ENCODE measurements around the gene ALDOB.

The ALDOB gene

DNA sequence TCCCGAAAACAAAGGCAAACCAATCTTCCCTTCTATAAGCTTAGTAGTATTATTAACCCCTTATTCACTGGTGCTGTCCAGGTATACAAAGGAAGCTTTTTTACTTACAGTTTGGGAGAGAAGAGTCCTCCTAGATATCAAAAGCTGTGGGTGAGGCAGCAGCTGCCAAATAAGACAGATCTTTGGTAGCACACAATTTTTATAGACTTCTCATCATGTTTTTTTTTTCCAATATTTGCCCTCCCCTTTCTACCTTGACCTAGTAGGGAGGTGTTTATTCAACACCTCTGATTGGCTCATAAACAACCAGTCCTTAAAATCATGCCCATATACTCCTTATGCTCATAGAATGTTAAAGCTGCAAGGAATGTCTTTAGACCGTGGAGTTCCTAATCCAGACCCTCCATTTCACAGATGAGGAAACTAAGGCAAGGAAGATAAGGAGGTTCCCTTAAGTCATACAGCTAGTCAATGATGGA lies at the start of gene ALDOB:
Gene ALDOB (minus strand): TSS at position 174 of the 479 bp plus-strand sequence. CDS start 4,887 bp downstream, outside the sequence.
- no peak for DNase-seq

DNA sequence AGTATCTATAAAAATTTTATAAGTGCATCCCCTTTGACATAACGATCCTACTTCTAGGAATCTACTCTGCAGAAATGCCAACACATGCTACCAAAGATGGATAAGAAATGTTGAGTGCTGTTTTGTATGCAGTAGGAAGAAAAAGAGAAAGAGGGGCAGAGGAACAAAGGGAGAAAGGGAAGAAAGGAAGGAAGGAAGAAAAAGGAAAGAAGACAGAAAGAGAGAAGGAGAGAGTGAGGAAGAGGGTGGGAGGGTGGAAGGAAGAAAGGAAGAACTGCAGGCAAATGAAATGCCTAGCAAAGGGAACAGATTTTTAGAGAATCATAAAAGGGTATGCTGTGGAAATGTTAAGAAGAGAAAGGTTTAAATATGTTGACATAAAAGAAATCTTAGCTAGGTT lies 48.5 kb upstream of the ALDOB start:
- no peak for DNase-seq

DNA sequence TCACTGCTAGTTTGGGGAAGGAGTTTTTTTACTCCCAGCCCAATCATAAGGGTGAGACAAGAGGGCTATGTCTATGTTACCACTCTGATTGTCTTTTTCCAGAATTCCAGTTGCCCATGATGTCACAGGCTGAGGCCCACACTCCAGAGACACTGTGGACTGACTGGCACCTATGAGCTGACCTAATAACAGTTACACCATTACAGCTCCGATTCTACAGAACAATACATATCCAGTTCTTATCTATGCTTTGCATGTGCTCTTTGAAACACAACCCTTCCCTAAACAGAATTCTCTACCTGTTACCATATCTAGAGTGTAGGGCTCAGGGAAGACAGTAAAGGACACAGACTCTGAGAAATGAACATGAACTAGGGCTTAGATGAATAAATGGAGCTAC lies 45.7 kb upstream of the ALDOB start:
- DNase-seq: no peak

DNA sequence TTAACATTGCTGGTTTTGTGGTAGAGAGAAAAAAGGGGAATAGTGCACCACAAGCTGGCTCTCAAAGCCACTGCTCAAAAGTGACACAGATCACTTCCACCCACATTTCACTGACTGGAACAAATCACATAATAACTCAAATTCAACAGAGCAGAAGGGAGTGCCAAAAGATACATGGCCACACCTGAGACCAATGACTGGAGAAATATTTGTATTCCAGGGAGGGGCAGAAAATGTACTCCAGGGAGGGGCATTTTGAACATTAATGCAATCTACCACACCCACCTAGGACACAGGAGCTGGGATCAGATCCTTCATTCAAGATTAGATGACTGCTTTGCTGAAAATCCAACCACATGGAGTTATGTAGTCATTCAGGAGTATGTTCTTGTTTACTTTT lies 44.8 kb upstream of the ALDOB start:
- DNase-seq: no peak

DNA sequence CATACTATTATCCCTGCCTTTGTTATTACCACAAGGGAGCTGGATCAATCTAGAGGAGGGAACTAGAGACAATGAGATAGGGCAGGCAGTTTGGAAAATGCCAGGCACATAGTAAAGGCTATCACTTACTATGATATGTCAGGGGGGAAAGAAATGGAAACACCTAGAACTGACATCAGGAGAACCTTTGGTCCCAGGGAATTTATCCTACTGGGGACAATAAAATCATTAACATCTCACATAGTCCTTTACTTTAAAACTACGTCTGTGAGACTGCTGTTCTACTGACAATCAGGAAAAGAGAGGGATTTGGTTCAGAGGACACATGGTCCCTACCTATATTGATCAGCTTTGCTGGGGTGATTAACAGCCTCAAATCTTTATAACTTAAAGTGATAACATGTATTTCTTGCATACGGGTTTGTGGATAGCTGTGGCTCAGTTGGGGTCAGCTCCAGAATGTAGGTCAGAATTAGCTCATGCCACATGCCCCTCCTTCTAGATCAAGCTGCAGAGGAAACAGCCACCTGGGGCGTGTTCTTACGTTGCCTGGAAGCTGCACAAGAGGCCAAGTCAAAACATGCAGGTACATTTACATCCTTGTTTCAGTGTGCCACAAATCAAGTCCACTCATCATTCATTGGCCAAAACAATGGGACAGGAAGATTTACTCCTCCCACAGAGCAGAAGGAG lies 43.9 kb upstream of the ALDOB start:
- DNase-seq: no peak

DNA sequence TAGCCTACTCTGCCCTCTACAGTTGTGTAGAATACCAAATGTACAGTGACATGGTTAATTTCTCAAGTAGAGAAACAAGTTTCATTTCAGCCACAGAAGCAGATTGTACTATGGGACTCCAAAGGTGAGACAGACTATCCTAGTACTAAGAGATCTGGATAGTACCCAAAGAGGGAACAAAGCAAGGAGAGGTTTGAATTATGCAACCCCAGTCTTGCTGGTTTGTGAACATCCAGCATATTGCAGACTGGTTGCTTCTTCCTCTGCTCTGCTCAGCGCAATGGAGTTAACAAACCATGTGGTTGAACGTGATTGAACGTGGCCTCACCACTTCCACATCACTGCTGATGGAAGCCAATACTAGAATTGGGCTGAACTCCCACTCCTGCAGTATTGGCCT lies 43.3 kb upstream of the ALDOB start:
- no peak for DNase-seq

DNA sequence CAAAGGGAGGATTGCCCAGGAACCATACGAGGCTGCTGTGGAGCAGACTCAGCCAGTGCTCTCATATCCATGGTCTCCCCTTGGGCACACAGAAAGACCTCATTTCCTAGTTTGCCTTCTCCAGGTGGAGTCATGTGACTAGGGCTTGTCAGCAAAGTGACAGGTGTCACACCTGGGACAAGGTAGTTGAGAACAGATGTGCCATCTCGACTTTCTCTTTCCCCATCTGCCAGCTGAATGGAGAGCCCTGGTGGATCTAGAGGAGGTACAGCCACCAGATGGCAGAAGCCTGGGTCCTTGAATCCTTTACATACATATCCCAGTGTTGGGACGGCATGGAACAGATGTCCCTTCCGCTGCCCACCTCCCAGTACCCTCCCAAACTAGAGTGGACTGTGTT lies 42.9 kb upstream of the ALDOB start:
- no peak for DNase-seq

DNA sequence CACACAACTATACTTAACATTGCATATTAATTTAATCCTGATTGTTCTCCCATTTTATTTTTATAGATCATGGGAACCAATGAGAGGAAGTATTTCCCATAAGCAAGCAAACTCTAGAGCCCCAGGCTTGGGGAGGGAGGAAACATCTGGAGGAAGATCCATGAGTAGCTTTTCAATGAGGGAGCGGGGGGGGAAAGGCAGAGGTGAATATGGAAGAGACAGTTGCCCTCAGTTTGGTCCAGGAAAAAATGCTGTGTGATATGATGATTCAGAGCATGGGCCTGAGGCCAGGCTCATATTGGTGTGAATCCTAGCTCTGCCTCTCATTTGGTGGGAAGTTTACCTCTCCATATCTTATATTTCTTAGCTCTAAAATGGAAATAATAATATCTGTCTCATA lies 42.2 kb upstream of the ALDOB start:
- no peak for DNase-seq

DNA sequence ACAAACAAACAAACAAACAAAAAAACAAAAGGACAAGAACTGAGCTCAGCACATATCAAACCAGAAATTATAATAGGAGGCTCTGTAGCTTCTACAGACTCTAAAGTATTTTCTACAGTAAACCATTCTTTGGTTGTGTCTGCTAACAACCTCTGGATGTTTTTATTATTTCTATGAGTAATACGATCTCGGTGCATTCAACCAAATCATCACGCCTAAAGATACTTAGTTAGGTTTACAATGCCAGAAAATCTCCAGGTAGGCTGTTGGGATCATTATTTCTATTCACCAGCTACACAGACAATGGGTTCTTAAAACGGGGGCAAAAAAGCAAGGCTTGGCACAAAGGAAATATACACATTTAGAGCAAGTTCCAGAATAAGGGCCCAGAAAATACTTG lies 41.6 kb upstream of the ALDOB start:
- DNase-seq: no peak

DNA sequence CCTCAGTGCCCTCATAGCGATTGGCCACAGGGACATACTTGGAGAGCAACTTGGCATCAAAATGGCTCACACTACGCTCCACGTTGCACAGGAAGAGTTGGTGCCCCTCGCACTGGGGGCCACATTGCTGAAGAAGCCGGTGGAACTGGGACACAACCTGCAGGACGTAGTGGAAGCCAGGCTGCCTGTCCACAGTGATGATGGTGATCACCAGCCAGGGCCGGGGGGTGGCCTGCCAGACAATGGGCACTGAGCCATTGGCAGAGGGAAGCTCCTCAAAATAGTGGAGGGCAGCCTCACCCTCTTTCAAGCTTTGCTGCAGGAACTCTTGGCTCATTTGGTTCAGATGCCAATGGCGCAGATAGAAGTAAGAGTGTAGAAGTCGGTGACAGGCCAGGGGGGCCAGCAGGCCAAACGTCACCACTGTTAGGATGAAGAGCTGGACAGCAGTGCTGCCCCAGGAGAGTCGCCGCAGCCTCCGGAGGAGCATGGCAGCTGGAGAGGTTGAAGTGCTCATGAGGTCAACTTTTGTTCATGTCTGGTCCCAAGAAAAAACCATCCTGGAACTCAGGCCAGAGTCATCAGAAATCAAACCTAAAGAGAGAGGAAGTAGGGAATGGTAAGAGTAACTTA lies 41.1 kb upstream of the ALDOB start:
- no peak for DNase-seq

DNA sequence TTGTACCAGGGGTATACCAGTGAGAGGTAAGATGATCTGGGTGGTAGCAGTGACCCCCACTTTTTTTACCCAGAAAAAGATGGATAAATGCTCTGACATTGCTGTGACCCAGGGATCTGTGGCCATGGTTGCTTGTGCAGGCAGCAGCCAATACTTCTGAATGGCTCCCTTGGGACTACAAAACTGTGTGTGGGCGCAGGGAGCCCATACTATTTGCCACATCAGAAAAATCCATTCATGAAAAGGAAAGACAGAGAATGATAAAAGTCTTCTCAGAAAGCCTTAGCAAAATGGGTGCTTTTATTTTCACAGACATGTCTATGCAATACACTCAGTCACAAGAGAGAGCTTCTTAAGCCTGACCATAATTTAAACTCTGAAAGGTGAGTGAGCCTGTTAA lies 37.3 kb upstream of the ALDOB start:
- no peak for DNase-seq

DNA sequence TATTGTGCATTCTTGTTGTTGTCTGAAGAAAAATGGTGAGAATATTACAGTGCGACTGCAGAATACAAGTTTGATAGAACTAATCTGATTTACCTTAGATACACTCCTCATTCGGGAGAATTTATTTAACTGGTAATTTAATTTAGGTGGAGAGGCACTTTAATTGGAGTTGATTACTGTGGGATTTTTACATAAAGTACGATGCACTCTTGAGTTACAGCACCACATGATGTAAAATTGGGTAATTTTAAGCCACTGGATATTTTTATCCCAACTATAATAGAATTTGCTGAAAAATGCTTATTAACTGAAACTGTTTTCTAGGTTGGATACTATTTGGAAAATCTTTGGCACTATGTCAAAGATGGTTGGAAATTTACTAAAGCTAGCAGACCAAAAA lies 35.4 kb upstream of the ALDOB start:
- no peak for DNase-seq

DNA sequence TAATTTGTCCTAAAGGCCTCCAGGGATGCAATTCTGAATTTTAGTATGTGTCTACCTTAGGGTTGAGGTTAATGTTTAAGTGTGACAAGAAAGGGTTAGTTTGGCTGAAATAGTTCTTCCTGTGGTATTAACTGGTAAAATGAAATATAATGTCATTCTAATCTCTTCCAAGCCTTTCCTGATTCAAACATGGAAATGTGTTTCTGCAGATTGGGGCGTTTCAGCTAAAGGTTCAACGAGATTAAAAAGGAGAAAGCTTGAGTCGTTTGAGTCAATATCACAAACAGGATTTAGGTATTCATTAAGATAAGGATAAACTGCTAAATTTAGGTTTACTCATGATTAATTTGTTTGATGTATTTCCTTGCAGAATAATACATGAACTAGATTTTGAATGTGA lies 34.4 kb upstream of the ALDOB start:
- no peak for DNase-seq

DNA sequence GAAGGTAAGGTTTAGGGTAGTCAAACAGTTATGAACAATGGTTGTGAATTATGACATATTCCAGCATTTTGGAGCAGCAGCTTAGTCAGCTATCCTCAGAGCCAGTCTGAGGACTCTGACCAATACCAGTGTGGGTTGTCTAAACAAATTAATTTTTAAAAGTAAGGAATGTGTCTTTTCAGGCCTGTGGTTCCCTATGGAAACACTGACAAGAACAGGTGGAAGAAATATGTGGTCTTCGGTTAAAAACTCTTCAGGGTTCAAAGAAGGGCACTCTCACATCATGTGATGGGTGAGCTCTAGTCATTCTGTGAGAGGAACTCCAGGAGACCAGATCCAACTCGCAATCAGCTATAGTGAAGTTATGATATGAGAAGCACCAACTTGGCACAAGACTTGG lies 33.5 kb upstream of the ALDOB start:
- DNase-seq: no peak

DNA sequence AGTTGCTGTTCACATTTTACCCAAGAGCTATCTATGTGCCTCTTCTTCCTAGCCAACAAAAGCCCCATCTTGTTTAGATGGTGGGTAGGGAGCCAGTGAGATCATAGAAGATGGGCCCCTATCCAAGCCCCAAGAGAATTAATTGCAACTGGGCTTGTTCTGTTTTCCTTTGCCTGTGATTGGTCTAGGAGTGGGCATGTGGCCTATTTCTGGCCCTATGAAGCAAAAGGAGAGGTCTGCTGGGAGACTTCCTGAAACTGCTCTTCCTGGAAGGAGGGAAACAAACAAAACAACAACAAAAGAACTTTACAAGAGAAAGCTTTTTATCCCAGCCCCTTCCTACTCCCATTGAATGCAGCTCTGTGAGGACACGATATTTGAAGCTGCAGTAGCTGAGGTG lies 32.5 kb upstream of the ALDOB start:
- no peak for DNase-seq

DNA sequence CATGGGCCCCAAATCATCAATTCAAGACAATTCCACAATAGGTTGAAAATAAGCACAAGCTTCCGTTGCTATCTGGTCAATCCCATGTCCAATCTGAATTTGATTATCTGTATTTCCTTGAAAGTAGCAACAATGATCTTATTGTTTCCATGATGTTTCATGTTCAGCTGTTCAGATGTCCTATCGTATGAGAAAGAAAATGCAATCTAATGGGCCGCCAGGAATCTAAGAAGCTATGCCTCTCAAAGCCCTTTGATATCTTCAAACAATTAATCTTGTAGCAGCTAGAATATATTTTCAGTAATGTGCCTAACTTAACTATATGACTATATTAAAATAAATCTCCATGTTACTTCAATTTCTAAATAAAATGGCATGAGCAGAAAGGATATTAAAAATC lies 32.1 kb upstream of the ALDOB start:
- no peak for DNase-seq

DNA sequence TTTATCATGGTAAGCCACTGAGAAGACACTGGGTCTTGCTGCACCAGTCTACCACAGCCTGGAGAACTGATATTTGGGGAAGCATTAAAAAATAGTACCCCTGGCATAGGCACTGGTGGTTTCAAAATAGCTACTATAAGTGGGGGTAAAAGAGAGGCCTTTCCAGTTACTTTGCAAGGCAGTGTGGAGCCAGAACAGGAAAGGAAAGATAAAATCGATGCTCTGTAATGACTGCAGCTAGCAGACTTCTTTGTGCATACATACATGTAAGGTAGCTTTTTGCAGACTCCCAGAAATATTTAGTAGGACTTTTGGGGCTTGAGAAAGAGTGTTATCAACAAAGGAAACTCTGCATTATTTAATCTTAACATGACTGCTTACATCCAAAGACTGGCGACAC lies 31.3 kb upstream of the ALDOB start:
- no peak for DNase-seq

DNA sequence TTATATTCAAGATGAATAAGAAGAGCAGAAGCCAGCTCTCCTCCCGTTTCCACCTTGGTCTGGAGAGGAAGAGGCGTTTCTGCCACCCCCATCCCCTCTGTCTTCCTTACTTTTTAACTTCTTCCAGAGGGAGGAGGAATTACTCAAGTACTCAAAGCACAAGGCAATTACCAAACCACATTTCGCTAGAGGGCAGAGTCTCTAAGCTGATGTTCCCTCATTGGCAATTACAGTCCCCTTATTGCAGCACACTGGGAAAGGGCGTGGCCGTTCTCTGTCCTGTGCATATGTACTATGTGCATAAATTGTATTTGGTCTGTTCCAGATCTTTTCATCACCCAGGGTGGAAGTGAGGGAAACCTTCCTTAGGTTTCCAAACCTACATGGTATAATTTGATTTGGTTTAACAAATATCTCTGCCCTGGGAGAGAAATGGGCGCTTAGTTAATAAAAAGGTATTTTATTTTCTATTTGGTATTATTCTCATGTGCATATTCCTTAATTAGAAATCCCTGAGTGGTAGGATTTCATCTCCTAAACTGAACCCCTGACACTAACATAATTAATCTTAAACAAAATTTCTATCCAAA lies 29.8 kb upstream of the ALDOB start:
- no peak for DNase-seq

DNA sequence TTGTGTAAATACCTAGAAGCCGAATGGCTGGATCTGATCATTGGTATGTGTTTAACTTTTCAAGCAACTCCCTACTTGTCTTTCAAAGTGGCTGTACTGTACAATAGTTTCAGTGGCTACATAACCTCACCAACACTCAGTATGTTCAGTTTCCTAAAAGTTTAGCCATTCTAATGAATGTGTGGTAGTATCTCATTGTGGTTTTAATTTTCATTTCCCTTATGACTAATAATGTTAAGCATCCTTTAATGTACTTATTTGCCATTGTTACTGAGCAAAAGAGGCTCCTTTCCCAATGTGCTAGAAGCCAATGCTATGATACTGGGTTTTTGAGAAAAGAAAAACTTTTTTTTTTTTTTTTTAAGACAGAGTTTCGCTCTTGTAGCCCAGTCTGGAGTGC lies 27.8 kb upstream of the ALDOB start:
- no peak for DNase-seq

DNA sequence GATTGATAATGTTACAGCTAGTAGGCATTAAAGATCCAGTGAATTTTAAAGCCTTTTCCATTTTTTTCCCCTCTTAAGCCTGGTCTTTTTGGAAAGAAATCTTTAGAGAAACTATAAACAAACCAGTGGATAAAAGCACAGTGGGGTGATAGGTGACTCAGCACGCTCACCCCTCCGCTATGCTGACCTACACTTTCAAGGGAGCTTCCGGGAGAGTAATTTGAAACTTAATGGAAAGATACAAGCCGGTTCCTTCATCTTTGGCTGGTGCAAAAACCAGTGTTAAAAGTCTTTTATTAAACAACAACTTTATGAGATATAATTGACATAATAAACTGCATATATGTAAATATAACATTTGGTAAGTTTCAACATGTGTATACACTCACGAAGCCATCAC lies 27.0 kb upstream of the ALDOB start:
- DNase-seq: no peak

DNA sequence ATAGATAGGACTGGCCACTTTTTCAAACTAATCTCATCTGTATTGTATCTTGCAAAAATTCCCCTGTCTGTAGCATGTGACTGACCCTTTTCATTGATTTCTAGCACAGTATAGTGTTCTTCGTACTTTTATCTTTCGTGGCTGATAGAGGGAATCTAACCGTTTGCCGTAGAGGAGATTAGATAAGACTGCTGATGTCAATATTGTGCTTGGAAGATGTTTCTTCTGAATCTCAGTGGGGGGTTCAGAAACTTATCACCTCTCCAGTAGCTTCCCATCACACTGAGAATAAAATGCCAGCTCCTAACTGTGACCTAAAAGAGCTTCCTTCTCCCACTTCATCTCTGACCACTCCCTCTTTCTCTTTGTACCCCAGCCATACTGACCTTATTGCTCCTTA lies 25.4 kb upstream of the ALDOB start:
- no peak for DNase-seq

DNA sequence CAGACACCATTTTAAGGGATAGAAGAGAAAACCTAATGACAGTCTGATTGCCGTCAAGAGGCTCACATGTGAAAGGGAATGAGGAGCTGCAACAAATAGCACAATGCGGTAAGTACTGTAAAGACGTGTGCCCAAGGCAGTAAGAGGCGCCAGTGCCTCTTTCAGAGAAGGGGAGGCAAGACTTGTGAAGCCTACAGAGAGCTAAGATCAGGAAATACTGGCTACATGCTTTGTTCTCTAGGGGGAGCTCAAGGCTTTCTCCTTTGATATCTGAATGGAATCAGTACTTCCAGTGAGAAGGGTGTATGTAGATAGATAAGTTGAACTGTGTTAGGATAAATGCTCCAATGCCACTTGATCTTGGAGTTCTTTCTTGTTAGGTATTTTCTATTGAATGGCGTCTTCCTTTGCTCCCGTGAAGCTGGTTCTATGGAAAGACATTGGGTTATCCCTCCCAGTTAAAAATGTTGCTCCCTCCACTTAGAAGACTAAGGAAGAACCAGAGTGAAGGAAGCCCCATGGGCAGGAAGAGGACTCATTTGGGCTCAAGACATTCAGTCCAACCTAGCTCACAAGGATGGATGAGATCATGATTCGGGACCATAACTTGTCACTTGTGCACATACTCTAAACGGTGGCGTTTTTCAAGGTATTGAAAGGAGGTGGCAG lies 23.5 kb upstream of the ALDOB start:
- DNase-seq: peak; percentile 40

DNA sequence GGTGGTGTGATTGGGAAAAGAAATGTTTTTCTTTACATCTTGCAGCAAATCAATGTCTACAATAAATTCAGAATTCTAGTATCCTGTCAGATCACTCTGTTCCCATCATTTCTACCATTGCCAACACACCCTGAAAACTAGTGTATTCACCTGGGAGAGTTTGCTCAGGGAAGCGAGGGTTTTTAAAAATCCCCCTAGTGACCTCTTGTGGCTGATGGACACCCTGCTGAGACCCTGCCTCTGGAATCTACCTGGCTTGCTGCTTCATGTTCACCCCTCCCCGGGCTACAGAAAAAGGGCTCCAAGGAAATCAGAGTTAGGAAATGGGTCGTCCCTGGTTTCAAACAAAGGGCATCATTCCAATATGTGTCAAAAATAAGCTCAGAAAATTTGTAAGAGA lies 21.4 kb upstream of the ALDOB start:
- no peak for DNase-seq

DNA sequence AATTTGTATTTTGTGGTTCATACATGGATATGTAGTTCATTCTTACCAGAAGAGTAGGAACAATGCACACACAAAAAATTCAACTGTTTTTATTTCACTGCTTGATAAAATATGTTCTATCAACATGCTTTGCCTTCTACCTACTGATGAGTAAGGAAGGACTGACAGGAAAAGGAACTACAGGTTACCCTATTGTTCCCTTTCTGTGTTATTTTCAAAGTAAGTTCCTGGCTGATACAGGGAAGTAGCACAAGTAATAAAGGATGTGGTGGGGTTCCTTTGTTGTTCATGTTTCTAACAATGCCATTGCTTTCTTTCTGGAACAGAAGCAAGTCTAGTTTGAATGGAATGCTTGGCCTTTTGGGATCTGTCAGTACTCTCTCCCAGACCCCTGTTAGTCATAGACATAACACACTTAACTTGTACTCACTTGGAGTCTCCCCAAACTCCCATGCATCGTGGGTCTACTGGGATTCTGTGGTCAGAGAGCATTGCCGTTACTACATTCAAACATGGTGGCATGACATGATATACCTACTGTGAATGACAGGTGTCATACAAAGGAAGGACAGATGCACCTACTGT lies 20.2 kb upstream of the ALDOB start:
- DNase-seq: no peak

All from NCI-H226 (cell line).